Measurements from ENCODE around the gene LONRF3.

- TF ChIP-seq EZH2 (conservative IDR thresholded peaks at IDR 0.05; ENCODE audit: low read depth, low read length) = no peak
- no peak for TF ChIP-seq PRDM15 (CRISPR knock-in tag; IDR thresholded peaks at IDR 0.05)
- no peak for TF ChIP-seq TCF7L2 (IDR thresholded peaks at IDR 0.05; ENCODE audit: low read depth, low read length)
- no peak for TF ChIP-seq RBM39 (IDR thresholded peaks at IDR 0.05; ENCODE audit: low read depth, low read length, poor library complexity, severe bottlenecking)
- TF ChIP-seq CTCF (CRISPR knock-in tag; IDR thresholded peaks at IDR 0.05) = no peak
- TF ChIP-seq USF2 (IDR thresholded peaks at IDR 0.05; ENCODE audit: low read depth, low read length) = no peak
- TF ChIP-seq USF2 (CRISPR knock-in tag; IDR thresholded peaks at IDR 0.05; ENCODE audit: borderline replicate concordance) = no peak
- no peak for TF ChIP-seq MAX (IDR thresholded peaks at IDR 0.05)
Measured at GRCh38 chrX:119063428-119063827, 89.0 kb downstream of the LONRF3 start.

Data from HepG2 (cell line).